Stimulated activated CD8-positive, alpha-beta memory T cell treated with anti-CD3 and anti-CD28 coated beads, Interleukin-15, amount 100 ng/mL, for 1 hour (primary cell): ENCODE measurements around the gene KCNJ6.
A peak's percentile ranks its signal among the peaks of the same experiment; 100 is the strongest.

ENCODE experiments used
- DNase-seq: peaks from one replicate; pipeline ENCODE4 v3.0.0-alpha.2; 2020; ENCODE audit warnings: low read depth

Gene KCNJ6

DNA sequence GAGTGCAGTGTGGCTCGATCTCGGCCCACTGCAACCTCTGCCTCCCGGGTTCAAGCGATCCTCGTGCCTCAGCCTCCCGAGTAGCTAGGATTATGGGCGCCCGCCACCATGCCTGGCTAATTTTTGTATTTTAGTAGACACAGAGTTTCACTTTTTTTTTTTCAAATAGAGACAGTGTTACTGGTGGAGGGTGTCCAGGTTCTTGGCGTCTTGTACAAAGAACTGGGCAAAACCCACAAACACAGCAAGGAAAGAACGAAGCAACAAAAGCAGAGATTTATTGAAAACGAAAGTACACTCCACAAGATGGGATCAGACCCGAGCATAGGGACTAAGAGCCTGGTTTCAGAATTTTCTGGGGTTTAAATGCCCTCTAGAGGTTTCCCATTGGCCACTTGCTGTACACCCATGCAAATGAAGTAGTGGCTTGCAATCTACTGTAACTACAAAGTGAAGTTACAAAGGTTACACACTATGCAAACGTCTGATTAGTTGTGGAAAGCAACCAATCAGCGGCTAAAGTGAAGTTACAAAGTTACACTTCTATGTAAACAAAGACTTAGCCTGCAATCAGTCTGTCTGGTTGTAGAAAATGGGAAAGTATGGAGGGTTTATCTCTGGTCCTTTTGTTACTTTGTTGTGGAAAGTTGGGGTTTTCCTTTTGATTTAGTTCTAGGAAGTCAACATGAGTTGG lies 350.6 kb downstream of the KCNJ6 start:
- no peak for DNase-seq

DNA sequence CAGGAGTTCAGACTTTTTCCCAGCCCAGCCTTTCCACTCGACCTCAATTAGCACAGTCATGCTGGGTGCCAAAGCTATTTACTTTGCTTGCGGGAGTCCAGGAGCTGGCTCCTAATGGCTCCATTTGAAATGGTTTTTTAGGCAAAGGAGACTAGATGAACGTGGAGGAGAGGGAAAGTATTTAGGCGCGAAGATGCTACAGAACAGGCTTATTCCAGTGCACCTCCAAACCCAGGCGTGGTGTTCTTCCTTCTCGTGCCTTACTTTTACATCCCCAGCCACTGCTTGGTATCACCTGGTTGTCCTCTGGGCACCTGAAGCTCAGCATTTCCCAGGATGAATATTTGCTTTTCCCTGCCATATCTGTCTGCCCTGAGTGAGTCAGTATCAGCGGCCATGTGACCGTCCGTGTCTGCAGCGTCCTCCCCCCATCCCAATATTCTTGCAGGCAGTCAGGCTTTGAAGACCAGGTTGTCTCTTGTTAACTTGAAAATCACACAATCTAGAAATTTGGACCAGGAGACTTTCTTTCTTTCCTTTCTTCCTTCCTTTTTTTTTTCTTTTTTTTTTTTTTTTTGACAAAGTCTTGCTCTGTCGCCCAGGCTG lies 351.2 kb downstream of the KCNJ6 start:
- DNase-seq = no peak

DNA sequence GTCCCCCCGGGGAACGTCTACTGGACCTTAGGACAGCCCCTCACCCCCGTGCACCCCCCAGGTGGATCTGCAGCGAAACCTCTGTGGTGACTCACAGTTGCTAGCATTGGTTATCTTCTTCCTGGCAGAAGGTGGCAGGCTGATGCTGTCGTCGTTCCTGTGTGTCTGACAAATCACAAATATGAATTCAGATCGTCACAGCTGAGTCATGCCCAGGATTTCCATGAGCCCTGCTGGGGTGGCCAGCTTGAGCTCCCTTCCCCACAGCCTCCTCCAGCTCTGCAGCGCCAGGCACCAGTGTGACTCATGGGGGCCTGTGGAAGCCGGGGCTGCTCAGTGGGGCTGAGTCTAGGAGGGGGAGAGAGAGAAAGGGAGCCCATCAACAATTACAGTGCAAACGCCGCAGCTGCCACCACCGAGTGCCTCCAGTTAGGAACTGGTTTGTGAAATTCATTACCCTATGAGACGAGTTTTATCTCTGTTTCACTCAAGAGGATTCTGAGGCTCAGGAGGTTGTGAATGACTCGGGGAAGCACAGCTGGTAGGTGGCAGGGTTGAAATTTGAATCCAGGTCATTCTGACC lies 351.8 kb downstream of the KCNJ6 start:
- DNase-seq = peak; percentile 80

DNA sequence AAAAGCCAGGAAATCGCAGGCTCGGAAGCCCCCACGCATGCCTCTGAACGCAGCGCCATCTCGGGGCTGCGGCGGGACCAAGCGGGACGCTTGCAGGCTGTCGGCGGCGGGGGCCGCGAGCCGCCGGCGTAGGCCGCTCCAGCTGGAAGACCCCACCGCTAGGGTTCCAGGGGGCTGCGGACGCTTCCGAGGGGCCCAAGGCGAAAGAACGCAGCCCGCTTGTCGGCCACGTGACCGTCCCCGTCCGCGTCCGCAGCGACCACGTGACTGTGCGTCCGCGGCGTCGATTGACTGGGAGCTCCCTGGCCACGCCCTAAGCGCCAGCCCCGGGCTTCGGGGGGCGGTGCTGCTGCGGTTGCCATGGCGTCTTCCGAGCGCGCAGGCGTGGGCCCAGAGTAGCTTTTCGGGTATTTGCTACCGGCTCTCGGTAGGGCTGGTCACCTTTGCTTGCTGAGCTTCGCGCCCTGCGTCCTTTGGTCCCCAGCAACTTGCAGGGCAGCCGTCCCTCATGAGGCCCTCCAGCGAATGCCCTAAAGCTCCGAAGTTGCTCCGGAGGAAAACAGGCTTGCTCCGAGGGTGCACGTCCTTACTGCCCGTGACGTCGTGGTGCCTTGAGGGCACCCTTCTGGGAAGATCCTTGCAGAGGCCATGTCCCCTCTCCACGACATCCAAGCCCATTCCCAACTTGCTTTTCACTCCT lies 352.5 kb downstream of the KCNJ6 start:
- DNase-seq = peak; percentile 79

DNA sequence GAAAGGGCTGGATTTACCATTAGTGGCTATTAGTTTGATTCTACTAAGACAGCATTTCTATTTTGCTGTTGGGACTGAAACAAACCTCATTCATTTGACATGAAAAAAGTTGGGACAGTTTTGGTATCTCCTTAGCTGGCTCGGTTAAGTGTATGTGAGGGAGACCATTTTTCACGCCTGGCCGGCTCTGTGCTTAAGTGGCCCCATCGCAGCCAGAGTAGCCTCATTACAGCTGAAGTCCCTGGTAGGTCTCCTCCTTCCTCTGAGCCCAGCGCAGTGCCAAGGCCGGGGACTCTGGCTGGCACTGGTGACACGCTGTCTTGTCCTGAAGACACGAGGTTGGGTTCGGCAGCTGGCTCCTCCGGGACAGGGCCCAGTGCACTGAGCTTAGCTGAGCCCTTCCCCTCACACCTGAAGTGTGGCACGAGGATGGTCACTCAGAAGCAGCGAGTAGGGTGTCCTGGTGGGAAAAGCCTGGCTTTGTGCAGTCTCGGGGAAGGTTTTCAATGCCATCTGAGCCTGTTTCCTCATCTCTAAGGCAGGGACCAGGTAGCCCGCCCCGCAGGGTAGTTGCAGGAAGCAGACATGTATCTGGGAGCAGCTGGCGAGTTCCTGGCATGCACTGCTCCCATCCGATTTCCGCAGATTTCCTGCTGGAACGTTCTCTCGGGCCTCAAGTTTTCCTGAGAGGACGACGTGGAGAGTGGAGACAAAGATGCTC lies 353.2 kb downstream of the KCNJ6 start:
- DNase-seq = no peak

DNA sequence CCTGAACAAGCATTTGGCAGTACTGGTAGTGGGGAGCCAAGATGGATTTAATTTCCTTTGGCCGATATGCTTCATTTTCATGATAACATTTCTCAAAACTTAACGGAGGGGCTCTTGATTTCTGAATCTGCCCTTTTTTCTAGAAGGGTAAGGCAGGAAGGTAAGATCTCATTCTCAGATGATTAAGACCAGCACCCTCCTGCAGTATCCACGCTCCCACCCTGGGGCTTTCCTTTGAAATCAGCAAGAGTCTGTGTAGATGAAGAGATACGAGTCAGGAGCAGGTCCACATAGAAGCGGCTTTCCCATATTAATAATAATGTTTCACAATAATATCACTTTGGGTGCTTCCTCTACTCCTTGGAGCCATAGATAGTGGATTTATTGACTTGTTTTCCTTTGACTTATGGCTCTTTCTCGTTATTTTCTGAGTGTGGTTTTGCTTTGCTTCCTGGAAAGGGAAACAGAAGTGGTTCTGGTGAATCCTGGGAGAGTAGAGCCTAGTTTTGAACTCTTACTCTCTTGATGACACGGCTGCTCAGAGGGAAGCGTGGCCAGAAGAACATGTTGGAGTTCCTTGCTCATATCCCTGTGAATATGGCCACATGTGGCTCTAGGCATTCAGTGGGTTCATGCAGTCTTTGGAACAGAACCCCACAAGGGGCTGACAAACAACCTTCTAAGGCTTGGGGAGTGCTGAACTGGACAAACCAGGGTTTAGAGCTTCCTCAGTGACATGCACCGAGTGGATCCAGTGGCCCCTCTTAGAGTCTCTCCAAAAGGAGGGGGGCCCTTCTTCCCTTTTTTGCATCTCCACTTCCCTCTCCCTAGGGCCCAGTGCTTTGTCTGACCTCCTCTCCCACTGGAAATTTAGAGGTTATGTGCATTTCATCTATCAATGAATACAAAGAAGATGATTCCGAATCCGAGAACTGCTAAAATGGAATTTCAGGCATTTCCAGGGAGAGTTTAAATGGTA lies 354.0 kb downstream of the KCNJ6 start:
- DNase-seq = no peak

DNA sequence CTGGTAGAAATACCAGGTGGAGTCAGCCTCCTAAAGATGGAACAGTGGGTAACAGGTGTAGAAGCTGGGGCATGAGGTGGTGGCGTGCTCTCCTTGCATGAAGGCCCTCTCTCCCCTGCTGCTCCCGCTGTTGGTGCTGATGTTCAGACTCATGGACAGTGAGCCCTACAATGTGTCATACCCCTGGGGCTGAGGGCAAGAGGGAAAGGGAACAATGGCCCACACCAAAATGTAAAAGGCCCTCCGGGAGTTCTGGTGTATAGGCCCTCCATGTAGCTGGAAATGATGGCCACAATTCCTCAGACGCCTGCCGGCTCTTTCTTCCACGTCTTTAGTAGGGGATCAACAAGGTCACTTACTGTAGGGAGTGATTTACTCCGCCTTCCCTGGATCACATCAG lies 354.8 kb downstream of the KCNJ6 start:
- DNase-seq = no peak

DNA sequence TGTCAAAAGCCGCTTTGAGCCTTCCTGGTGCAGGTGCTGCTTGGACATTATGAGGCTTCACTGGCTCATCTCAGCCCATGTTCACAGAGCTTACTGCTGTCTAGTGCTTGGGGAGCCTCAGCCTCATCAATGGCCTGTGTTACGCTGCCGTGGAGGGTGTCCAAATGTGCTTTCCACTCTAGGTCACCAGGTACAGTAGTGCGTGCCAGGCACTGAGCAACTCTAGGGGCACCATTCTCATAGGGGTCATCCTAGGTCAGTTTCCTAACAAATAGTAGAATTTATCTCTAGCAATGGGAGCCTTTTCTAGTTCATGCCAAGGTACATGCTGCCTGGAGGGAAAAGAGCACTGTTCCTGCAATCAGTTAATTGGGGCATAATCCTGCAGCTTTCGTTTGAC lies 355.9 kb downstream of the KCNJ6 start:
- DNase-seq = no peak

DNA sequence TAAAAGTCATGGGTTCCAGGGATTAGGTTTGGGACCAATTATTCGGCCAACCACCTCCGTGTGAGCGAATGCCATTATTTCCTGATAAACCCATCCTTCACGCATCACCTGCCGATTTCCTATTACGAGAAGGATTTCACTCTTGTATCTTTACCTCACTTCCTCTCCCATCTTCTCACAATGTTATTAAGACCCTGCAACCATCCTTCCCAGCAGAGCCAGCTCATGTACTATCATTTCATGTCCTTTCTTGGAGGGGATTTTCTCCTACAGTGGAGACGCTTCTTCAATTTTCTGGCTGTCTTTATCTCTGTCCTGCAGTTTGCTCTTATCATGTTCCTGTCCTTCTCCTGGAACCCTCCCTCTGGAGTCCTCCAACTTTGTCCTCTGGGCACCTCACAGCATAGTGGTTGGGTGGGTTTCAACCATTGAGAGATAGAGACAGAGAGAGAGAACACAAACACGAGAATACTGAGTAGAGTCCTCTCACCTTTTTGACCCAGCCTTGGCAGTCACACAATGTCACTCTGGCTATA lies 357.5 kb downstream of the KCNJ6 start:
- DNase-seq = no peak
